K562 (cell line): ENCODE results near the gene SAPCD1. TPM values are rescaled to one million over a fixed set of nuclear protein-coding genes. Genes with fewer than 3 reads are reported as not detected.

Experiments
- BHLHE40 ChIP-seq: IDR thresholded peaks from 2 replicates; pipeline ENCODE4 v1.6.1; 2011; ENCODE audit warnings: low read length, improper control_type of control experiment
- BRD9 ChIP-seq: fragments of 450-650 bp; IDR thresholded peaks from 2 replicates; pipeline ENCODE4 v1.6.1; 2018; ENCODE audit warnings: low read depth; ENCODE audit not compliant: partially characterized antibody
- CAMTA2 ChIP-seq: fragments of 250-450 bp; sonication (Bioruptor Pico); conservative IDR thresholded peaks from 2 replicates; pipeline ENCODE4 v1.5.1; 2022
- CEBPB ChIP-seq: fragments of 450-650 bp; IDR thresholded peaks from 2 replicates; pipeline ENCODE4 v1.6.1; 2016; ENCODE audit warnings: missing genetic modification characterization, missing compliant biosample characterization
- ESRRB ChIP-seq: fragments of 250-450 bp; sonication (Bioruptor Pico); IDR thresholded peaks from 2 replicates; pipeline ENCODE4 v1.5.0; 2020; ENCODE audit warnings: mild to moderate bottlenecking, moderate library complexity, borderline replicate concordance
- HIVEP1 ChIP-seq: fragments of 250-450 bp; sonication (Bioruptor Pico); IDR thresholded peaks from 2 replicates; pipeline ENCODE4 v1.4.0; 2020; ENCODE audit warnings: mild to moderate bottlenecking
- HMGN3 ChIP-seq: IDR thresholded peaks from 2 replicates; pipeline ENCODE4 v1.6.1; 2011; ENCODE audit warnings: borderline replicate concordance, low read depth, mild to moderate bottlenecking, mixed read lengths, low read length; ENCODE audit not compliant: insufficient read length; ENCODE audit errors: extremely low read depth
- ILK ChIP-seq: fragments of 450-650 bp; IDR thresholded peaks from 2 replicates; pipeline ENCODE4 v1.6.1; 2016; ENCODE audit warnings: missing genetic modification characterization, low read depth, mild to moderate bottlenecking, missing compliant biosample characterization, moderate library complexity, borderline replicate concordance
- L3MBTL2 ChIP-seq: fragments of 450-650 bp; IDR thresholded peaks from 2 replicates; pipeline ENCODE4 v1.6.1; 2016; ENCODE audit warnings: mild to moderate bottlenecking, moderate library complexity
- MECOM ChIP-seq: fragments of 250-450 bp; sonication (Bioruptor Pico); IDR thresholded peaks from 2 replicates; pipeline ENCODE4 v1.8.0; 2022; ENCODE audit warnings: inconsistent platforms
- MED1 ChIP-seq: sonication (generic); formaldehyde crosslinking; IDR thresholded peaks from 2 replicates; pipeline ENCODE4 v1.8.1; 2023; ENCODE audit warnings: missing genetic modification reagents, borderline replicate concordance
- MTA3 ChIP-seq: fragments of 450-650 bp; formaldehyde crosslinking; IDR thresholded peaks from 2 replicates; pipeline ENCODE4 v1.6.1; 2017; ENCODE audit warnings: mild to moderate bottlenecking, borderline replicate concordance
- PHF8 ChIP-seq: fragments of 200-600 bp; sonication (generic); IDR thresholded peaks from 2 replicates; pipeline ENCODE4 v1.6.1; 2012; ENCODE audit warnings: mixed run types, mild to moderate bottlenecking, inconsistent platforms, low read length, moderate library complexity, borderline replicate concordance
- RB1 ChIP-seq: fragments of 450-650 bp; IDR thresholded peaks from 2 replicates; pipeline ENCODE4 v1.6.1; 2017; ENCODE audit warnings: low read depth, mild to moderate bottlenecking
- SIRT6 ChIP-seq: IDR thresholded peaks from one replicate; pipeline ENCODE4 v1.6.1; 2012; ENCODE audit warnings: low read depth, mild to moderate bottlenecking, control low read depth, inconsistent platforms, low read length, moderate library complexity
- SP2 ChIP-seq: IDR thresholded peaks from 2 replicates; pipeline ENCODE4 v1.6.1; 2011; ENCODE audit warnings: mild to moderate bottlenecking, low read depth, low read length, moderate library complexity; ENCODE audit not compliant: poor library complexity, severe bottlenecking; ENCODE audit errors: extremely low read depth
- ZBTB8A ChIP-seq: fragments of 450-650 bp; IDR thresholded peaks from 2 replicates; pipeline ENCODE4 v1.6.1; 2018; ENCODE audit warnings: mild to moderate bottlenecking, moderate library complexity; ENCODE audit not compliant: partially characterized antibody
- ZC3H11A ChIP-seq: IDR thresholded peaks from 2 replicates; pipeline ENCODE4 v1.6.1; 2012; ENCODE audit warnings: low read depth, low read length, improper control_type of control experiment
- ZFP1 ChIP-seq: fragments of 450-650 bp; formaldehyde crosslinking; IDR thresholded peaks from 2 replicates; pipeline ENCODE4 v1.4.0; 2020; ENCODE audit warnings: mild to moderate bottlenecking, mixed read lengths
- ZFP30 ChIP-seq: fragments of 250-450 bp; sonication (Bioruptor Pico); IDR thresholded peaks from 2 replicates; pipeline ENCODE4 v1.8.0; 2022; ENCODE audit warnings: moderate library complexity, mild to moderate bottlenecking, inconsistent platforms, borderline replicate concordance
- ZNF253 ChIP-seq: fragments of 250-450 bp; sonication (Bioruptor Pico); conservative IDR thresholded peaks from 2 replicates; pipeline ENCODE4 v1.6.1; 2021; ENCODE audit warnings: mild to moderate bottlenecking
- ZNF41 ChIP-seq: fragments of 250-450 bp; sonication (Bioruptor Pico); conservative IDR thresholded peaks from 2 replicates; pipeline ENCODE4 v1.4.0; 2020; ENCODE audit warnings: mild to moderate bottlenecking
- polyA plus RNA-seq, 8 experiments: library from polyadenylated mRNA; depleted of rRNA in 4 of 8; stranded (reverse) in 5 of 8; unstranded in 3 of 8; fragments of >200 nt; fragmentation: Nextera tagmentation in 2 of 8; fragmentation: Illumina TruSeq in 1 of 8; extraction: Ambion mirVana in 2 of 8; extraction: Trizol in 1 of 8; gene quantifications; 2 replicates each; pipeline versions ENCODE4 v1.2.1 to v1.2.3, GENCODE V29; 2011 to 2014; ENCODE audit warnings: inconsistent platforms in 1 of 8, missing spikeins in 1 of 8
- total RNA-seq, 7 experiments: library from RNA; depleted of rRNA in 6 of 7; stranded (reverse); fragments of >200 nt in 6 of 7; fragmentation: Illumina TruSeq in 2 of 7; extraction: Trizol in 2 of 7; gene quantifications; 2 replicates each; pipeline versions ENCODE4 v1.2.1 to v1.2.3, GENCODE V29; 2011 to 2021; ENCODE audit warnings: low replicate concordance in 1 of 7
- TF ChIP-seq, protein P1 (sequence below), 2 experiments: fragments of 450-650 bp in 1 of 2; sonication (generic) in 1 of 2; formaldehyde crosslinking; conservative IDR thresholded peaks; 2 replicates each; pipeline versions ENCODE4 v1.4.0 to v1.8.1; 2020 to 2022; ENCODE audit warnings: mild to moderate bottlenecking in 1 of 2, missing genetic modification reagents in 1 of 2
- TF ChIP-seq, protein P2 (sequence below), 2 experiments: fragments of 450-650 bp; IDR thresholded peaks; 2 replicates each; pipeline ENCODE4 v1.6.1; 2016
- TF ChIP-seq, protein P3 (sequence below): sonication (generic); formaldehyde crosslinking; IDR thresholded peaks from 2 replicates; pipeline ENCODE4 v1.8.1; 2023; ENCODE audit warnings: mild to moderate bottlenecking, missing genetic modification reagents, moderate library complexity
- TF ChIP-seq, protein P4 (sequence below): IDR thresholded peaks from 3 replicates; pipeline ENCODE4 v1.6.1; 2011; ENCODE audit warnings: borderline replicate concordance, mild to moderate bottlenecking; ENCODE audit not compliant: insufficient read length, insufficient read depth

The SAPCD1 gene
- total and polyA plus RNA-seq, 9 of the 15 experiments (the other 6 are each of a cell fraction or from before 2014, with no cell fraction given), result 2.6 to 30.2 (median 7.4) TPM

DNA sequence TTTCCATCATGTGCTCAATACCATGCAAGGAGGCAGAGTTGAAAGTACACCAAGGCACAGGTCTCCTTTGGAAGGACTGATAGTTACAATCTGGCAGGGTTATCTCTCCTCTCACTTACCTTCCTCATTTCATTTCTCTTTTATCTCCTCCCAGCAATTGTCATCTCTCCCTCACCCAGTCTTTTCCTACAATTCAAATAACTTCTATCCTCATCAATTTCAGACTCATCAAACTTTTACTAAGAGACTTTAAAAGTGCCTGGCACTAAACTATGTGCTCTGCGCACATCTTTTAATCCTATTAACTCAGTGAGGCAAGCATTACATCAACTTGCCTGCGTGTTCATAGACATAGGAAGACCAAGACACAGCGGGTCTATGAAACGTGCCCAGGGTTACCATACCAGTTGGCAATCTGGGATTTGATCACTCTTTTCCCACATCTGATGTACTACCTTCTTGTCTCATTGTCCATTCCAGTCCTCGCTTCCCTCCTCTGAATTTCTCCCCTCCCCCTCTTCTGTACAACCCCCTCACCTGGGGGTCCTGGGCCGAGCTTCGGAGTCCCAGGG, 31.9 kb downstream of the SAPCD1 start (continued):
- TF ChIP-seq CEBPB (peak; percentile 38; the same call in 1 of the 2 replicates), ZNF253 (CRISPR knock-in tag) (no peak), MED1 (CRISPR knock-in tag) (no peak), BHLHE40 (0 out of 2 replicates have a peak, but pooled peaks have one; percentile 28), ZNF41 (CRISPR knock-in tag) (no peak), L3MBTL2 (no peak), BRD9 (peak; percentile 68), HIVEP1 (CRISPR knock-in tag) (no peak), PHF8 (no peak), RB1 (no peak), ZFP1 (CRISPR knock-in tag) (no peak), ZC3H11A (no peak), ZFP30 (CRISPR knock-in tag) (no peak), CAMTA2 (no peak), ESRRB (no peak), HMGN3 (no peak), ZBTB8A (no peak), SP2 (no peak), SIRT6 (no peak), MTA3 (peak; percentile 35; the same call in 1 of the 2 replicates), ILK (tag) (no peak), MECOM (no peak)
- TF ChIP-seq, protein P1, sequence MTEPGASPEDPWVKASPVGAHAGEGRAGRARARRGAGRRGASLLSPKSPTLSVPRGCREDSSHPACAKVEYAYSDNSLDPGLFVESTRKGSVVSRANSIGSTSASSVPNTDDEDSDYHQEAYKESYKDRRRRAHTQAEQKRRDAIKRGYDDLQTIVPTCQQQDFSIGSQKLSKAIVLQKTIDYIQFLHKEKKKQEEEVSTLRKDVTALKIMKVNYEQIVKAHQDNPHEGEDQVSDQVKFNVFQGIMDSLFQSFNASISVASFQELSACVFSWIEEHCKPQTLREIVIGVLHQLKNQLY (CRISPR knock-in tag; conservative IDR thresholded peaks at IDR 0.05), result no peak
- TF ChIP-seq, protein P2, sequence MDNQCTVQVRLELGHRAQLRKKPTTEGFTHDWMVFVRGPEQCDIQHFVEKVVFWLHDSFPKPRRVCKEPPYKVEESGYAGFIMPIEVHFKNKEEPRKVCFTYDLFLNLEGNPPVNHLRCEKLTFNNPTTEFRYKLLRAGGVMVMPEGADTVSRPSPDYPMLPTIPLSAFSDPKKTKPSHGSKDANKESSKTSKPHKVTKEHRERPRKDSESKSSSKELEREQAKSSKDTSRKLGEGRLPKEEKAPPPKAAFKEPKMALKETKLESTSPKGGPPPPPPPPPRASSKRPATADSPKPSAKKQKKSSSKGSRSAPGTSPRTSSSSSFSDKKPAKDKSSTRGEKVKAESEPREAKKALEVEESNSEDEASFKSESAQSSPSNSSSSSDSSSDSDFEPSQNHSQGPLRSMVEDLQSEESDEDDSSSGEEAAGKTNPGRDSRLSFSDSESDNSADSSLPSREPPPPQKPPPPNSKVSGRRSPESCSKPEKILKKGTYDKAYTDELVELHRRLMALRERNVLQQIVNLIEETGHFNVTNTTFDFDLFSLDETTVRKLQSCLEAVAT (IDR thresholded peaks at IDR 0.05), result peak in 1 of 2 experiments; percentile 20; a peak in 1 of 4 replicates
- TF ChIP-seq, protein P3, sequence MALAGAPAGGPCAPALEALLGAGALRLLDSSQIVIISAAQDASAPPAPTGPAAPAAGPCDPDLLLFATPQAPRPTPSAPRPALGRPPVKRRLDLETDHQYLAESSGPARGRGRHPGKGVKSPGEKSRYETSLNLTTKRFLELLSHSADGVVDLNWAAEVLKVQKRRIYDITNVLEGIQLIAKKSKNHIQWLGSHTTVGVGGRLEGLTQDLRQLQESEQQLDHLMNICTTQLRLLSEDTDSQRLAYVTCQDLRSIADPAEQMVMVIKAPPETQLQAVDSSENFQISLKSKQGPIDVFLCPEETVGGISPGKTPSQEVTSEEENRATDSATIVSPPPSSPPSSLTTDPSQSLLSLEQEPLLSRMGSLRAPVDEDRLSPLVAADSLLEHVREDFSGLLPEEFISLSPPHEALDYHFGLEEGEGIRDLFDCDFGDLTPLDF (CRISPR knock-in tag), result no peak
- TF ChIP-seq, protein P4, sequence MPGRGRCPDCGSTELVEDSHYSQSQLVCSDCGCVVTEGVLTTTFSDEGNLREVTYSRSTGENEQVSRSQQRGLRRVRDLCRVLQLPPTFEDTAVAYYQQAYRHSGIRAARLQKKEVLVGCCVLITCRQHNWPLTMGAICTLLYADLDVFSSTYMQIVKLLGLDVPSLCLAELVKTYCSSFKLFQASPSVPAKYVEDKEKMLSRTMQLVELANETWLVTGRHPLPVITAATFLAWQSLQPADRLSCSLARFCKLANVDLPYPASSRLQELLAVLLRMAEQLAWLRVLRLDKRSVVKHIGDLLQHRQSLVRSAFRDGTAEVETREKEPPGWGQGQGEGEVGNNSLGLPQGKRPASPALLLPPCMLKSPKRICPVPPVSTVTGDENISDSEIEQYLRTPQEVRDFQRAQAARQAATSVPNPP, result no peak
